Spinal cord (tissue), 10 donors: ENCODE data around the gene PCSK6. TPM values are rescaled to one million over a fixed set of nuclear protein-coding genes. Genes with fewer than 3 reads are reported as not detected.

Experiments
- DNase-seq, 6 donors: peaks; one replicate each; pipeline versions ENCODE4 v3.0.0 to v3.0.0-alpha.2; 2013 to 2015; ENCODE audit warnings: low spot score in 6 of 6, low read depth in 4 of 6
- H3K27ac ChIP-seq: one replicate; pipeline ENCODE4 v1.5.1; 2013; ENCODE audit warnings: low read depth, low read length, control low read depth
- H3K27me3 ChIP-seq: one replicate; pipeline ENCODE4 v1.6.1; 2013; ENCODE audit warnings: low read length; ENCODE audit not compliant: control insufficient read depth, insufficient read depth
- H3K36me3 ChIP-seq: one replicate; pipeline ENCODE4 v1.6.1; 2013; ENCODE audit warnings: low read length; ENCODE audit not compliant: control insufficient read depth, insufficient read depth
- H3K4me1 ChIP-seq: one replicate; pipeline ENCODE4 v1.6.1; 2013; ENCODE audit warnings: low read length; ENCODE audit not compliant: control insufficient read depth, insufficient read depth
- H3K4me3 ChIP-seq: one replicate; pipeline ENCODE4 v1.5.1; 2013; ENCODE audit warnings: low read depth, low read length, control low read depth
- H3K9me3 ChIP-seq: one replicate; pipeline ENCODE4 v1.6.1; 2013; ENCODE audit warnings: low read length; ENCODE audit not compliant: control insufficient read depth, insufficient read depth
- WGBS: methylation state at CpG from one replicate; pipeline ENCODE4 v1.1.5; 2013; ENCODE audit warnings: missing lambda C conversion rate; ENCODE audit not compliant: insufficient coverage; 5-methylcytosine and 5-hydroxymethylcytosine counted together
- polyA plus RNA-seq, 2 donors: library from polyadenylated mRNA; unstranded; fragments of 120-200 nt; gene quantifications; one replicate each; pipeline ENCODE4 v1.2.1, GENCODE V29; 2013; ENCODE audit not compliant: insufficient read length in 2 of 2
- total RNA-seq, 2 donors: library from RNA; depleted of rRNA in 1 of 2; stranded (reverse); fragments of 120-200 nt in 1 of 2; fragments of >200 nt in 1 of 2; gene quantifications; one replicate each; pipeline versions ENCODE4 v1.2.3 to v1.2.4, GENCODE V29; 2013 to 2014
- donor health status: healthy.

Gene PCSK6
- total and polyA plus RNA-seq, 4 donors = 8.6 to 14.3 (median 11.7) TPM

DNA sequence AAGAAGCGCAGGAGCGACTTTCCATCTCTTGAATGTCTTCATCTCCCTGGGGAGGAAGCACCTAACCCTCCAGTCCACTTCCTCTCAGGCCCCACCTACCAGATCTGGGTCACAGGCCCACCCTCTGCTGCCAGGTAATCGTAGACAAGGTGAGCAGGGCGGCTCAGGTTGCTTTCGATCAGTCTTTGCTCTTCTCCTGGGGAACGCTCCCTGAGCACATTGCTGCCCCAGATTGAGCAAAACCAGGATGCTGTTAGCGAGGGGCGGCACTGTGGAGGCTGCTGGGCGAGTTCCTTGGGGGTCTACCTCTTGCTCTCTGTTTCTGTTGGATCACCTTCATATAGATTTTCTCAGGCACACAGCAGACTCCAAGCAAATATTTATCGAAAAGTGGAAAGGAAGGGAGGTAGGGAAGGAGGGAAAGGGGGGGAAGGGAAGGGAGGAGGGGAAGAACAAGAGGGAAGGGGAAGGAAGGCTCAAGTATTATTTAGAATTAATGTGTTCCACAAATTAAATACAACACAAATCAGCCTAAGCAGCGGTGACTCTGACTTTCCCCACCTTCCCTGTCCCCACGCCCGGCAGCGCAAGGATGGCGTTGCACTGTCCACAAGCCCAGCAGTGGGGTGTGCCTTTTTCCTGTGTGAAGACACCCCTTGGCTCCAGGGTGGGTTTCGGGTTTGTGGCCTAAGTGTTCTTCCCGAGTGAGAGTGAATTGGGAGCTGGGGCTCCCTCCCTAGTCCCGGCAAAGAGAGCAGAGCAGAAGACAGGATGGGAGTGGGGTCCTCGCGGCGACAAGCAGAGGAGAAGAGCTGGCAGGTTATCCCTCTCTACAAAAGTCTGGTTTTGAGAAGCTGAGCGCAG, 6.1 kb upstream of the PCSK6 start:
- DNase-seq = no peak
- no peak overlapping the region for H3K27ac ChIP-seq
- H3K9me3 ChIP-seq = no peaks in the 10 kb centered on the region
- no peaks in the 10 kb centered on the region for H3K36me3 ChIP-seq
- peaks cover 14% of the 10 kb centered on the region for H3K4me1 ChIP-seq
- 76% methylated on average over 15 of the region's 22 CpGs for WGBS
- H3K4me3 ChIP-seq = no peak overlapping the region
- H3K27me3 ChIP-seq = peaks cover 17% of the 10 kb centered on the region

DNA sequence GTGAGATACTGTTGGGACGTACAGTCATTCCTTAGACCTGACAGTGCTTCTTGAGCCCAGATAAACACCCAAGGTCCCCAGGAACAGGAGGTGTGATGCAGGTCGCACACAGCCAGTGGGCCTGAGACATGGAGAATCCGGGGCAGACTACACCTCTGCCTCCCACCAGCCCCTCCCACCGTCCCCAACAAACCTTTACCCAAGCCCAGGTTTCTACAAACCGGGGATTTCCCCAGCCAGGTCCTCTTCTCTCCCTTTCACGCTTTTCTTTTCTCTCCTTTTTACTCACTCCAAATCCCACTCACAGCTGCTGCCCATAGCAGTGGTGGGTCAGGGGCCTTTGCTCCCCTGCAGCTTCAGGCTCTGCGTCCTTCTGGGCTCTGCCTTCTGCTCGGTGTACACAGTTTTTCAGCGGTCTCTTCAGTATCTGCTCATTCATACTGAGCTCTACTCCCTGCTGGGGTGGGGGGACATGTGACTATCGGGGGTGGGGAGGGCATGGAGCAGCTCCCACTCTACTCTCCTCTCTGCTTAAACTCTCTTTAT, 4.8 kb upstream of the PCSK6 start:
- DNase-seq = no peak
- Histone ChIP-seq H3K9me3 (no peaks in the 10 kb centered on the region), H3K4me3 (no peak overlapping the region), H3K27me3 (peaks cover 17% of the 10 kb centered on the region), H3K36me3 (no peaks in the 10 kb centered on the region), H3K27ac (no peak overlapping the region), H3K4me1 (peaks cover 10% of the 10 kb centered on the region)
- 60% methylated on average over 5 of the region's 10 CpGs for WGBS

DNA sequence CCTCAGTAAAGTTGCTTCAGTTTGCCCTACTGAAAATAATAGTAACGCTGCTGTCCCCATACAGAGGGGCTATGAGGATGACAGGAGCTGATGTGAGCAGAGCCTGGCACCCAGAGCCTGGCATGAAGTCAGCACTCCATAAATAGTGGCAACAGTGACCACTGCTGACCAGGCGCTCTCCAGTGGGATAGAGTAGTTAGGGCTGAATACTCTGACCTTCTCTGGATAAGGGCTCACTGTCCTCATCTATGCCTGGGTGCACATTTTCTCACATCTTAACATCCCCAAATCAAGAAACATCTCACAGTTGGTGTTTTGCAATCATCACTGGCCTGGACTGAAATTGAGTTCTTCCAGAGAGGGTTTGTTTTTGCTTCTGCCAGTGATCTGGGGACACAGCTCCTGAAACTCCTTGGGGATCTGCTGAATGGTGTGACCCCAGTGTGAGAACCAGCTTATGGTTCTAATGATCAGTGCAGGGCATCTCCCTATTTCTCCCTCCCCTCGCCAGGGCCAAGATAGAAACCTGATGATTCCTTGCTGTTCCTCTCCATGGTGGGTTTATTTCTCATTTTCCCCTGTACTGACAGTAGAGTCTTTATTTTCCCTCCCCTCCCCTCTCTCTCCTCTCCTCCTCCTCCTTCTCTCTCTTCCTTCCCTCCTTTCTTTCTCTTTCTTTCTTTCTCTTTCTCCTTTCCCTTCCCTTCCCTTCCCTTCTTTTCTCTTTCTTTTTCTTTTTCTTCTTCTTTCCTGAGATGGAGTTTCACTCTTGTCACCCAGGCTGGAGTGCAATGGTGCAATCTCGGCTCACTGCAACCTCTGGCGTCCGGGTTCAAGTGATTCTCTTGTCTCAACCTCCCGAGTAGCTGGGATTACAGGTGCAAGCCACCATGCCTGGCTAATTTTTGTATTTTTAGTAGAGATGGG, 3.5 kb upstream of the PCSK6 start:
- Histone ChIP-seq H3K9me3 (no peaks in the 10 kb centered on the region), H3K4me3 (no peak overlapping the region), H3K4me1 (peaks cover 17% of the 10 kb centered on the region), H3K27me3 (peaks cover 24% of the 10 kb centered on the region), H3K27ac (no peak overlapping the region), H3K36me3 (no peaks in the 10 kb centered on the region)
- 96% methylated on average over 3 of the region's 7 CpGs for WGBS
- DNase-seq = no peak

DNA sequence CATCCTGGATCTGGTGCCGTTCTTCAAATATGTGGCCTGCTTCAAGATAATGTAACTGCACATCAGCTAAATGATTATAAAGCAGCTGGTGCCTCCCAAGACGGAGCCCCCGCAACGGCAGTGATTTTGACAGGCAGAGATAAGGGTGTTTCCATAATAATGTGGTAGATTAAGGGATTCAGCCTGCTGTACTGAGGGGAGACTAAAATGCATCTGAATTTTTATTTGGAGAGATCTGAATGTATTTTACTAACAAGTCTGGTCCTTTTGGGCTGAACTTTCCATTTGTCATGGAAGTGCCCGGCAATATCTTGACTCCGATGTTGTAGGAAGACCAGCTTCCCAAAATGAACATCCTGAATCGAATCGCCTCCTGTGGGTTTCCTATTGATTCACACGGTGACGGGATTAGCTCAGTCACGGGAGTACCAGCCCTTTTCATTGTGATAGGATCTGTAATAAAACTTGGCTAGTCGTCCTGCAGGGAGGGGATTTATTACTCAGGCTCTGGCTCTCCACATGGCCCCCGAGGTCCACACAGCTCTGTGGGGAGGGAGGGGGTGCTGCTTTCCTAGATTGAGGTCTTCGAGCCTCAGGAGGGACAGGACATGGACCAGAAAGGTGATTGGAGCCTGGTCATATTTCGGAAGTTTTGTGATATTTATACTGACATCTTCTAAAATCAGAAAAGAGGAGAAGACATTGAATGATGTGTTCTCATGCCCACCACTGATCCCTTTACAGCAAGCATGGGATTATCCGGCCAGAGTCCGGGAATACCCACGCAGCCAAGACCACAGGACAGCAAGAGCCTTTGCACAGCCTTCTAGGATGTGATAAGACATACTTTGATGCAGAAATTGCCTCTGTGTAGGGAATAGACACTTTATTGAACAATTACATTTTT, 2.5 kb upstream of the PCSK6 start:
- 53% methylated on average over 13 of the region's 18 CpGs for WGBS
- Histone ChIP-seq H3K27ac (no peak overlapping the region), H3K4me1 (peaks cover 17% of the 10 kb centered on the region), H3K4me3 (no peak overlapping the region), H3K36me3 (no peaks in the 10 kb centered on the region), H3K9me3 (no peaks in the 10 kb centered on the region), H3K27me3 (peaks cover 30% of the 10 kb centered on the region)
- DNase-seq = no peak

DNA sequence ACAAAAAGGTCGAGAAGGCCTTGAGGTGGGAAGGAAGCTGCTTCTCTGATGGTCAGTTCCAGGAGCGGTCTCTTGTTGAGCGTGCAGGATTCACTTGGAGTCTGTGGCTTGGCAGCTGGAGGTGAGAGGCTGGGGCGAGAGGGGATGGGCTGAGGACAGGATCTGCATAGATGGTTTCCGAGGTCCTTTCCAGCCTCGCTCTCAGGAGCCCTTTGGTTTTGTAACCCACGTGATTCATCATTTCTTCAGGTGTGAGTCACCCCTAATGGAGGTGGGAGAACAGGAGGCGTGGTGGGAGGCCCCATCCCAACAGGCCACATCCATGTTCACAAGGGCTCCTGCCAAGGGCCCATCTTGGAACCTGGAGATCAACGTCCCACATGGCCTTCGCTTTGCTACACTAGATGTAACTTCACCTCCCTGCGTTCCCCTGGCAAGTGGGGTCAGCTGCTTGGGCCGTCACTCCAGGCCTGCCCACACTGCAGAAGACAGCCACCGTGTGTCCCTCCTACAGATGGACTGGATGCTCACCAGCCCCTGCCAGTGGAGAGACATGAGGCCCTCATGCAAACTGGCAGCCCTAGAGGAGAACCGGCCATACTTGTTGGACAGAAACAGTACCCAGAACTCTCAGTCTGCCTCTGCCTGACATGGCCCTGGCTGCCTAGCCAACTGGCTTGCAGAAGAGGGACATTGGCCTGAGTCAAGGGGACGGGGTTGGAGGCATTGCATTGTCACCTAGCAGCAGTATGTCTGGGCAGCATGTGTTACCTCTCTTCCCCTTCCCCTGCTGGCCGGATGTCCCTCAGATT, 1.6 kb upstream of the PCSK6 start:
- WGBS = 95% methylated on average over 16 of the region's 16 CpGs
- no peaks in the 10 kb centered on the region for H3K9me3 ChIP-seq

DNA sequence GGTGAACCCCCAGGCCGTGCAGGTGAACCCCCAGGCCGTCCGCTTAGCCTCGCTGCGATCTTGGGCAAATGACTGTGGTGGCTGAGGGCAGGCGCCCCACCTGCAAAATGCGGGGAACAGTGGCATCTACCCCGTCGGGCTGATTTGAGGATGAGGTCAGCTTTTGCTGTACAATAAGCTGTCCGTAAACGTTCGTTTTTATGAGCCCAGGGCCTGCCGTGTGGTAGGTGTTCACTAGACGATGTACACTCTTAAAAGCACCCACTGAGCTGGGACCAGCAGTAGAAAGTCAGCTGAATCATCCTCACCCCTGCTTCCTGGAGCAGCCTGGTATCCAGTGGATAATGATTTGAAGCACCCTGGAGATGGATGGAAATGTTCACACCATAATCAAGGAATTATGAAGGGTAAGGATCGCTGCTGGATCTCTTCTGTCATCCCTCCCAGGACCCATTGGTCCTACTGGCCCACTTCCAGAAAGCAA, 943 bp upstream of the PCSK6 start:
- H3K27ac ChIP-seq = no peak overlapping the region
- no peak for DNase-seq
- H3K27me3 ChIP-seq = peaks cover 17% of the 10 kb centered on the region

More for the DNA sequence above, 1.6 kb upstream of the PCSK6 start:
- H3K27ac ChIP-seq = no peak overlapping the region
- no peaks in the 10 kb centered on the region for H3K36me3 ChIP-seq
- no peak for DNase-seq
- peaks cover 12% of the 10 kb centered on the region for H3K4me1 ChIP-seq
- H3K4me3 ChIP-seq = no peak overlapping the region
- peaks cover 24% of the 10 kb centered on the region for H3K27me3 ChIP-seq

DNA sequence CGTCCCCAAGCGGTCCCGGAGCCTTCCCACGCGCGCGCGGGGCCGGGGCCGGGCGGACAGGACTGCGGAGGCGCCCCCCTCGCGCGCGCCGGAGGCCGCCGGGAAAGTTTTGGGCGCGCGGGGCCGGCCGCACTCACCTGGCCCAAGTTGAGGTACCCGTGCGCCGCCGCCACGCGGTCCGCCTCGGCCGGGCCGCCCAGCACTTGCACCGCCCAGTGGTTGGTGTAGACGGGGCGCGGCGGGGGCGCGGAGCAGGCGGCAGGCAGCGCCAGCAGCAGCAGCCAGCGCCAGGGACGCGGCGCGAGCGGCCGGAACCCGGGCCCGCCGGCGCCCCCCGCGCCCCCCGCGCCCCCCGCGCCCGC, 289 bp downstream of the PCSK6 start:
- Histone ChIP-seq H3K9me3 (no peaks in the 10 kb centered on the region), H3K4me1 (peaks cover 11% of the 10 kb centered on the region), H3K36me3 (no peaks in the 10 kb centered on the region), H3K27me3 (peaks cover 15% of the 10 kb centered on the region), H3K27ac (no peak overlapping the region), H3K4me3 (no peak overlapping the region)
- DNase-seq = peak in 2 of 6 donors; percentile 28 to 54
- under 1% methylated on average over 62 of the region's 62 CpGs for WGBS

More for the DNA sequence above, 943 bp upstream of the PCSK6 start:
- H3K4me3 ChIP-seq = no peak overlapping the region
- H3K4me1 ChIP-seq = peaks cover 11% of the 10 kb centered on the region
- WGBS = 91% methylated on average over 14 of the region's 15 CpGs
- no peaks in the 10 kb centered on the region for H3K9me3 ChIP-seq
- H3K36me3 ChIP-seq = no peaks in the 10 kb centered on the region

DNA sequence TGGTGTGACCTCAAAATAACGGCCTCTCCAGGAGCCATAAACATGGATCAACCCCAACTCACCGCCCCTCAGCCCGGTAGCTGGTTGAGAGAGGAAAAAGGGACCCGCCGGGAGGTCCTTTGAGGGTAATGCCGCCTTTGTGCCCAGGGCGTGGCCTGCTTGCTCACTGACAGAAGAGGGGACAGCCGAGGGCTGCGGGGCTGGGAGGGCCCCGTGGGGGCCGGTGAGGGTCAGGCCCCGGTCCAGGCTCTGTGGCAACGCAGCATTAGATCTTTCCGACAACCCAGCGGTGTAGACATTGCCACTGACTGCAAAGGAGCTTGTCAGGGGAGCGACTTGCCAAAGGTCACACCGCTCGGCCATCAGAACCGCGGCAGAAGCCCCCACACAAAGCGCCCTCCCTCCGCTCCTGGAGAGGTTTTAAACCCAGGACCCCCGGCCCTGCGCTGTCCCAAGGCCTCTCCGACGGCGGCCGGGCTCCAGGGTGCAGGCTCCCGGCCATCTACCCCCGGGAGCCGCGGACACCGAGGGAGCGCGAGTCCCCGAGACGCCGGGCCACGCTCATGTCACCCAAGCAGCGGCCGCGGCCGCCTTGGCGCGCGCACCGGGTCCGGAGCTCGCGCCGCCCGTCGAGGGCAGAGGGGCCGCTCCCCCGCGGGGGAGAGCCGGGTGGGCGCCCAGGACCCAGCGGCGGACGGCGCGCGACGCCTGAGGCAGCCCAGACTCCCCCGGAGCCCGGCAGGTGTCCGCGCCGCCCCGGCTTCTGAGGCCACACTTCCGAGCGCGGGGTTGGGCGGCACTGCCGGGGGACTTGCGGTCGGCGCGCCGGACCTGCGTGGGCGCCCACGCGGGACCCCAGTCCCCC, 975 bp downstream of the PCSK6 start:
- H3K27me3 ChIP-seq = peaks cover 15% of the 10 kb centered on the region
- no peak for DNase-seq
- WGBS = 3% methylated on average over 82 of the region's 85 CpGs
- H3K9me3 ChIP-seq = no peaks in the 10 kb centered on the region
- H3K27ac ChIP-seq = no peak overlapping the region
- H3K4me3 ChIP-seq = no peak overlapping the region
- peaks cover 11% of the 10 kb centered on the region for H3K4me1 ChIP-seq
- no peaks in the 10 kb centered on the region for H3K36me3 ChIP-seq
